ENCODE data around the gene CCDC141. TPM values are rescaled to one million over a fixed set of nuclear protein-coding genes. Genes with fewer than 3 reads are reported as not detected.

The CCDC141 gene
- total and polyA plus RNA-seq, 8 donors = 0.66 to 11.3 (median 5.4) TPM

- WGBS, 2 donors = 26 to 30% methylated on average over 3 of the region's 3 CpGs
- Histone ChIP-seq H3K36me3 (no peaks in the 10 kb centered on the region), H3K27ac (no peak overlapping the region), H3K9me3 (no peaks in the 10 kb centered on the region), H3K27me3 (no peaks in the 10 kb centered on the region), H3K4me3 (no peak overlapping the region), H3K4me1 (peaks cover 0 to 2% (median 0%) of the 10 kb centered on the region in 3 donors)
- DNase-seq = peak in 4 of 6 donors; percentile 30 to 62 (median 50)
- ATAC-seq = peak; percentile 85 to 92 (median 92)
- FAIRE-seq = no peak
- intact Hi-C loops (cut with DNase I) = no loop called here
- TF ChIP-seq CTCF (IDR thresholded peaks at IDR 0.05) = peak; percentile 86 to 96 (median 92)
Measured at GRCh38 chr2:178891265-178891958, 158.5 kb downstream of the CCDC141 start.

GRCh38 chr2:178886006-178886405 is 163.9 kb downstream of the CCDC141 start:
- FAIRE-seq = no peak
- H3K4me1 ChIP-seq = peaks cover 6 to 19% (median 19%) of the 10 kb centered on the region in 3 donors
- WGBS, 2 donors = 42 to 61% methylated on average over 3 of the region's 3 CpGs
- no peaks in the 10 kb centered on the region for H3K27me3 ChIP-seq
- TF ChIP-seq CTCF (IDR thresholded peaks at IDR 0.05) = no peak
- no peak overlapping the region for H3K4me3 ChIP-seq
- no peaks in the 10 kb centered on the region for H3K36me3 ChIP-seq
- no peak overlapping the region for H3K27ac ChIP-seq
- intact Hi-C loops (cut with DNase I) = no loop called here
- H3K9me3 ChIP-seq = no peaks in the 10 kb centered on the region
- ATAC-seq = peak; percentile 44 to 65 (median 54)
- peak in 3 of 6 donors; percentile 24 to 32 (median 29) for DNase-seq

DNA sequence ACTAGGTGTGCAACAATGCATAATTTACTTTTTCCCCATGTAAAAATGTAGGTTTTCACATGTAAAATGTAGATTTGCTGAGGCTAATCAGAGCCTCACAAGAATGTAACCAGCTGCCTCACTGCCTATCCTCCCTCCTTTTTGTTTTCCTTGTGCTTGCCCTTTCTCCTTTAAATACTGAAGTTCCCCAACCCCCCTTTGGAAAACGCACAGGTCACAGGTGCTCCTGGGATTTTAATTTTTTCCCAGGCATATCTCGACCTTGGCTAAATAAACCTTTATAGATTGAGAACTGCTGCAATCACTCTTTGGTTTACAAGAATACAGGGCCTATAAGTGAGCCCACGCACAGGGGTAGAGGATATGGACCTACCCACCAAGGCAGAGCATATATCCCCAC is 165.5 kb downstream of the CCDC141 start:
- intact Hi-C loops (cut with DNase I) = no loop called here

GRCh38 chr2:178882666-178883440 is 167.1 kb downstream of the CCDC141 start:
- 32 to 35% methylated on average over 6 of the region's 6 CpGs for WGBS, 2 donors
- TF ChIP-seq CTCF (IDR thresholded peaks at IDR 0.05) = no peak
- Histone ChIP-seq H3K9me3 (no peaks in the 10 kb centered on the region), H3K36me3 (no peaks in the 10 kb centered on the region), H3K4me1 (peaks cover 6 to 19% (median 19%) of the 10 kb centered on the region in 3 donors), H3K4me3 (no peak overlapping the region), H3K27me3 (no peaks in the 10 kb centered on the region), H3K27ac (peak overlapping the region in 1 of 4 donors; percentile 14)
- ATAC-seq = peak; percentile 74 to 81 (median 79)
- FAIRE-seq = no peak
- DNase-seq = peak in 4 of 6 donors; percentile 25 to 45 (median 34)
- intact Hi-C loops (cut with DNase I) = no loop called here

More for the DNA sequence above, 165.5 kb downstream of the CCDC141 start:
- Histone ChIP-seq H3K4me1 (peaks cover 6 to 19% (median 19%) of the 10 kb centered on the region in 3 donors), H3K36me3 (no peaks in the 10 kb centered on the region), H3K27me3 (no peaks in the 10 kb centered on the region), H3K9me3 (no peaks in the 10 kb centered on the region), H3K4me3 (no peak overlapping the region), H3K27ac (peak overlapping the region in 1 of 4 donors; percentile 29)
- WGBS, 2 donors = 33 to 37% methylated on average over 3 of the region's 3 CpGs
- no peak for DNase-seq
- no peak for FAIRE-seq
- TF ChIP-seq CTCF (IDR thresholded peaks at IDR 0.05) = no peak
- ATAC-seq = peak; percentile 34 to 76 (median 56)
